GM13977 (cell line): Measurements from ENCODE around the gene ATAD3B.

Source experiments
- DNase-seq: peaks from one replicate; pipeline ENCODE4 v3.0.0; 2012; ENCODE audit warnings: low spot score
- CTCF ChIP-seq: IDR thresholded peaks from 2 replicates; pipeline ENCODE4 v1.5.1; 2012; ENCODE audit warnings: mild to moderate bottlenecking, control low read depth; ENCODE audit not compliant: insufficient read depth; ENCODE audit errors: extremely low read depth, missing control alignments
- in situ Hi-C: fragments of 300-500 bp; cut with MboI; formaldehyde crosslinking; loops from one replicate; pipeline ENCODE4 v1.12.0; 2022; ENCODE audit warnings: low sequenced_read_pairs, low pct_unique_long_range_greater_than_20kb, mixed read lengths, inconsistent platforms; ENCODE audit not compliant: unreplicated experiment

ATAD3B gene

GRCh38 chr1:1539310-1540089 is 67.9 kb downstream of the ATAD3B start:
- DNase-seq: peak; percentile 54
- no peak for TF ChIP-seq CTCF
- in situ Hi-C loops: no loop called here

- TF ChIP-seq CTCF: no peak
- DNase-seq: peak; percentile 89
- in situ Hi-C loops: no loop called here
Measured at GRCh38 chr1:1540090-1540817, 68.7 kb downstream of the ATAD3B start, which contains the start of gene TMEM240. TMEM240 (minus strand) TSS chr1:1540624; CDS start chr1:1540346, 278 bp downstream.

- no peak for TF ChIP-seq CTCF
- in situ Hi-C loops: no loop called here
- no peak for DNase-seq
Measured at GRCh38 chr1:1540818-1541628, 69.5 kb downstream of the ATAD3B start.

DNA sequence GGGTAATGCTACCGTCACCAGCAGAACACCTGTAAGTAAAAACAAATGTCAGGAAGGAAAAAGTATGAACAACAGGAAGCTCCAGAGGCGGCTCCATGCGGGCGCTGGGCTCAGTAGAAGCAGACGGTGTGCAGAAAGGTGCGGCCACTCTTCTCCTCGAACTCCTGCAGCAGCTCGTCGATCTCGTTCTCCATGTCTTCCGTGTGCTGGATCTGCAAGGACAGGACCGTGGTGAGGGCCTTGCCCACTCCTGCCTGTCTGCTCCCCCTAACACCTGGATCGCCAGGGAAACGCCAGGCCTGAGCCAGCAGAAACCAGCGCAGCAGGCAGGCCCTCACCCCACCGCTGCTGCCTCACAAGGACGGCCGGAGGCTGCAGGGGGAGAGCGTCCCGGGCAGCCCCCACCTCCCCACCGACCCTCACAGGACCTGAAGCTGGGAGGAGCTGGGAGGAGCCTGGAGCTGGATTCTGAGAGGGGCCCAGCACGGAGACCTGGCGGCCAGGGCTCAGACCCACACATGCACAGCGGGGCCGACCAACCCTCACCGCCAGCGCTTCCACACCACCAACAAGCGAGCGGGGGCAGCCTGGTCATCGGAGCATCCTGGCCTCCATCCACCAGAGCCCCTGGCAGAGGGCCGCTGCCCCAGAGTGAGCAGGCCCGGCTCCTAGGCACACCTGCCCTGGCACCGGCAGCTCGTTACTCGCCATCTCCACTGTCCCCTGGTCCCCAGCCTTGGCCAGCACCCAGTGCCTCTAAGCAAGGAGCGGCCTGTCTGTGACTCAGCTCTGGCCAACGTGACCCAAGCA is 70.6 kb downstream of the ATAD3B start:
- TF ChIP-seq CTCF: no peak
- in situ Hi-C loops: no loop called here

GRCh38 chr1:1542766-1543705 is 71.5 kb downstream of the ATAD3B start:
- DNase-seq: no peak
- no peak for TF ChIP-seq CTCF
- in situ Hi-C loops: no loop called here

More for the DNA sequence above, 70.6 kb downstream of the ATAD3B start:
- DNase-seq: no peak
